Measurements from ENCODE around the gene LPXN. TPM values are rescaled to one million over a fixed set of nuclear protein-coding genes. Genes with fewer than 3 reads are reported as not detected.
A peak's percentile ranks its signal among the peaks of the same experiment; 100 is the strongest.

The LPXN gene
- total RNA-seq, 1 experiment from 2014 or later = 2.2 TPM

GRCh38 chr11:58594826-58595225 is 19.2 kb upstream of the LPXN start:
- Histone ChIP-seq H3K4me3 (ENCODE audit: insufficient read depth, low read depth, low read length) (no peak overlapping the region), H3K36me3 (replicated peaks; ENCODE audit: control insufficient read depth, insufficient read depth, low read length) (no peaks in the 10 kb centered on the region), H3K27me3 (ENCODE audit: control insufficient read depth, insufficient read depth, low read length) (no peaks in the 10 kb centered on the region)
- no peak for DNase-seq

GRCh38 chr11:58592760-58593472 is 17.3 kb upstream of the LPXN start:
- Histone ChIP-seq H3K36me3 (replicated peaks; ENCODE audit: control insufficient read depth, insufficient read depth, low read length) (no peaks in the 10 kb centered on the region), H3K4me3 (ENCODE audit: insufficient read depth, low read depth, low read length) (no peak overlapping the region), H3K27me3 (ENCODE audit: control insufficient read depth, insufficient read depth, low read length) (no peaks in the 10 kb centered on the region)
- no peak for DNase-seq

- Histone ChIP-seq H3K27me3 (ENCODE audit: control insufficient read depth, insufficient read depth, low read length) (no peaks in the 10 kb centered on the region), H3K4me3 (ENCODE audit: insufficient read depth, low read depth, low read length) (no peak overlapping the region), H3K36me3 (replicated peaks; ENCODE audit: control insufficient read depth, insufficient read depth, low read length) (no peaks in the 10 kb centered on the region)
- DNase-seq = no peak
These were observed 16.0 kb upstream of the LPXN start for GRCh38 chr11:58591659-58592058.

GRCh38 chr11:58586998-58587397 is 11.3 kb upstream of the LPXN start:
- Histone ChIP-seq H3K27me3 (ENCODE audit: control insufficient read depth, insufficient read depth, low read length) (no peaks in the 10 kb centered on the region), H3K4me3 (ENCODE audit: insufficient read depth, low read depth, low read length) (no peak overlapping the region), H3K36me3 (replicated peaks; ENCODE audit: control insufficient read depth, insufficient read depth, low read length) (no peaks in the 10 kb centered on the region)
- DNase-seq = no peak

GRCh38 chr11:58582437-58582836 is 6.8 kb upstream of the LPXN start:
- Histone ChIP-seq H3K36me3 (replicated peaks; ENCODE audit: control insufficient read depth, insufficient read depth, low read length) (no peaks in the 10 kb centered on the region), H3K4me3 (ENCODE audit: insufficient read depth, low read depth, low read length) (no peak overlapping the region), H3K27me3 (ENCODE audit: control insufficient read depth, insufficient read depth, low read length) (no peaks in the 10 kb centered on the region)
- DNase-seq = no peak

GRCh38 chr11:58580311-58580710 is 4.7 kb upstream of the LPXN start:
- H3K27me3 ChIP-seq (ENCODE audit: control insufficient read depth, insufficient read depth, low read length) = no peaks in the 10 kb centered on the region
- no peak for DNase-seq
- no peaks in the 10 kb centered on the region for H3K36me3 ChIP-seq (replicated peaks; ENCODE audit: control insufficient read depth, insufficient read depth, low read length)
- H3K4me3 ChIP-seq (ENCODE audit: insufficient read depth, low read depth, low read length) = peak overlapping the region; percentile 94

- peak overlapping the region; percentile 94 for H3K4me3 ChIP-seq (ENCODE audit: insufficient read depth, low read depth, low read length)
- H3K36me3 ChIP-seq (replicated peaks; ENCODE audit: control insufficient read depth, insufficient read depth, low read length) = no peaks in the 10 kb centered on the region
- DNase-seq = peak; percentile 66
- H3K27me3 ChIP-seq (ENCODE audit: control insufficient read depth, insufficient read depth, low read length) = no peaks in the 10 kb centered on the region
These were observed 3.8 kb upstream of the LPXN start for GRCh38 chr11:58579192-58580129.

GRCh38 chr11:58578635-58579191 is 3.1 kb upstream of the LPXN start, which contains the start of gene ZFP91:
Gene ZFP91 (plus strand): TSS chr11:58579063. CDS start chr11:58579282, 219 bp downstream.
- peak within 1 kb of the TSS; percentile 94 for H3K4me3 ChIP-seq (ENCODE audit: insufficient read depth, low read depth, low read length)
- peak; percentile 92 for DNase-seq

GRCh38 chr11:58578136-58578634 is 2.5 kb upstream of the LPXN start:
- no peaks in the 10 kb centered on the region for H3K36me3 ChIP-seq (replicated peaks; ENCODE audit: control insufficient read depth, insufficient read depth, low read length)
- H3K4me3 ChIP-seq (ENCODE audit: insufficient read depth, low read depth, low read length) = peak overlapping the region; percentile 92
- DNase-seq = peak; percentile 70
- H3K27me3 ChIP-seq (ENCODE audit: control insufficient read depth, insufficient read depth, low read length) = no peaks in the 10 kb centered on the region

More at GRCh38 chr11:58578635-58579191, 3.1 kb upstream of the LPXN start, which contains the start of gene ZFP91:
- no peaks in the 10 kb centered on the region for H3K27me3 ChIP-seq (ENCODE audit: control insufficient read depth, insufficient read depth, low read length)
- no peaks in the 10 kb centered on the region for H3K36me3 ChIP-seq (replicated peaks; ENCODE audit: control insufficient read depth, insufficient read depth, low read length)

- H3K4me3 ChIP-seq (ENCODE audit: insufficient read depth, low read depth, low read length) = peak overlapping the region; percentile 92
- H3K27me3 ChIP-seq (ENCODE audit: control insufficient read depth, insufficient read depth, low read length) = no peaks in the 10 kb centered on the region
- no peak for DNase-seq
- no peaks in the 10 kb centered on the region for H3K36me3 ChIP-seq (replicated peaks; ENCODE audit: control insufficient read depth, insufficient read depth, low read length)
These were observed 2.0 kb upstream of the LPXN start for GRCh38 chr11:58577555-58578135.

GRCh38 chr11:58576887-58577471 is 1.3 kb upstream of the LPXN start:
- H3K4me3 ChIP-seq (ENCODE audit: insufficient read depth, low read depth, low read length) = peak overlapping the region; percentile 92
- no peak for DNase-seq

GRCh38 chr11:58574881-58575280 is 775 bp downstream of the LPXN start:
- H3K4me3 ChIP-seq (ENCODE audit: insufficient read depth, low read depth, low read length) = no peak overlapping the region
- H3K36me3 ChIP-seq (replicated peaks; ENCODE audit: control insufficient read depth, insufficient read depth, low read length) = no peaks in the 10 kb centered on the region
- no peak for DNase-seq
- H3K27me3 ChIP-seq (ENCODE audit: control insufficient read depth, insufficient read depth, low read length) = no peaks in the 10 kb centered on the region

More at GRCh38 chr11:58576887-58577471, 1.3 kb upstream of the LPXN start:
- H3K27me3 ChIP-seq (ENCODE audit: control insufficient read depth, insufficient read depth, low read length) = no peaks in the 10 kb centered on the region
- H3K36me3 ChIP-seq (replicated peaks; ENCODE audit: control insufficient read depth, insufficient read depth, low read length) = no peaks in the 10 kb centered on the region

- Histone ChIP-seq H3K36me3 (replicated peaks; ENCODE audit: control insufficient read depth, insufficient read depth, low read length) (no peaks in the 10 kb centered on the region), H3K4me3 (ENCODE audit: insufficient read depth, low read depth, low read length) (no peak overlapping the region), H3K27me3 (ENCODE audit: control insufficient read depth, insufficient read depth, low read length) (no peaks in the 10 kb centered on the region)
- DNase-seq = no peak
These were observed 2.1 kb downstream of the LPXN start for GRCh38 chr11:58573451-58574104.
